Activated CD4-positive, alpha-beta memory T cell treated with anti-CD3 and anti-CD28 coated beads, Interleukin-2, amount 10 ng/mL, durations not matched to agents 7 days and 5 days (primary cell): Measurements from ENCODE around the gene RNF44. TPM values are rescaled to one million over a fixed set of nuclear protein-coding genes. Genes with fewer than 3 reads are reported as not detected.
"Not testable (repeated sequence)": the region's sequence is repeated elsewhere in the genome, so short reads cannot be mapped to it uniquely, and the experiment has no call there.

Experiments
- CTCF ChIA-PET: fragments of 350-600 bp; sonication (Branson Sonifier 250); formaldehyde crosslinking; loops from one replicate; lab custom pipeline; 2021; ENCODE audit warnings: antibody characterized with exemption, inconsistent platforms; lab: Charles Lee
- POLR2A ChIA-PET: fragments of 350-600 bp; sonication (Branson Sonifier 250); formaldehyde crosslinking; loops from one replicate; lab custom pipeline; 2021; ENCODE audit warnings: antibody characterized with exemption; lab: Charles Lee
- DNase-seq: peaks from one replicate; pipeline ENCODE4 v3.0.0-alpha.2; 2020
- H3K27ac Mint-ChIP-seq: one replicate; pipeline ENCODE4 v1.8.0; 2021; ENCODE audit warnings: mild to moderate bottlenecking, mixed read lengths
- H3K27me3 Mint-ChIP-seq: one replicate; pipeline ENCODE4 v1.8.0; 2021; ENCODE audit warnings: mixed read lengths
- H3K36me3 Mint-ChIP-seq: one replicate; pipeline ENCODE4 v1.8.0; 2021; ENCODE audit warnings: low read depth, mixed read lengths
- H3K4me1 Mint-ChIP-seq: one replicate; pipeline ENCODE4 v1.8.0; 2021; ENCODE audit warnings: mixed read lengths
- H3K4me3 Mint-ChIP-seq: one replicate; pipeline ENCODE4 v1.8.0; 2021; ENCODE audit warnings: mild to moderate bottlenecking, mixed read lengths
- H3K9me3 Mint-ChIP-seq: one replicate; pipeline ENCODE4 v1.8.0; 2021; ENCODE audit warnings: mixed read lengths
- total RNA-seq, 2 experiments: library from RNA; stranded (reverse); gene quantifications; one replicate each; pipeline ENCODE4 v1.2.3, GENCODE V29; 2021

Gene RNF44
- total RNA-seq, 2 experiments from 2014 or later, result 142 to 143 TPM

- Mint-ChIP-seq H3K27me3 (no peaks in the 10 kb centered on the region), H3K4me3 (no peak overlapping the region), H3K36me3 (peaks cover 71% of the 10 kb centered on the region), H3K4me1 (no peaks in the 10 kb centered on the region), H3K27ac (no peak overlapping the region), H3K9me3 (no peaks in the 10 kb centered on the region)
- no peak for DNase-seq
- ChIA-PET CTCF (interaction anchor here (1.0 kb wide), 1 partner anchor 70 kb away, joined by 4 read pairs; no protein-coding TSS in a partner anchor), POLR2A (no interaction called here)
Observed at GRCh38 chr5:176503496-176503895, 33.7 kb downstream of the RNF44 start.

DNA sequence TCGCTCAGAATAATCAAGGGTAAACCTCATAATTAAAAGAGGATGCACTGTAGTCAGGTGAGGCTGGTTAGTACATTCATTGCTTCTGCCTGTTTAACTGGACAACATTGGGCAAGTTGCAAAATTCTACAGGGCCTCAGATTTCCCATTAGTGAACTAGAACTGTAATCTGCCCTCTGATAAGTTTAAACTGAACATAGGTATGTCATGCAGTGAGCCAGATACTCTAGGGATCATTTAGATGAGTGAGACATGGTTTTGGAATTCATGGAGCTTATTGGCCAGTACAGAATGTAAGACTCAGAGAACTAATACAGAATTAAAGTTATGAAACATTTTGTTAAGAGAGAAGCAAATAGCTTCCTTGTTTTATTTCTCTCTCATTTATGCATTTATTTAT is 35.9 kb downstream of the RNF44 start:
- H3K36me3 Mint-ChIP-seq, result peaks cover 65% of the 10 kb centered on the region
- peaks cover 7% of the 10 kb centered on the region for H3K4me1 Mint-ChIP-seq
- H3K4me3 Mint-ChIP-seq, result no peak overlapping the region

DNA sequence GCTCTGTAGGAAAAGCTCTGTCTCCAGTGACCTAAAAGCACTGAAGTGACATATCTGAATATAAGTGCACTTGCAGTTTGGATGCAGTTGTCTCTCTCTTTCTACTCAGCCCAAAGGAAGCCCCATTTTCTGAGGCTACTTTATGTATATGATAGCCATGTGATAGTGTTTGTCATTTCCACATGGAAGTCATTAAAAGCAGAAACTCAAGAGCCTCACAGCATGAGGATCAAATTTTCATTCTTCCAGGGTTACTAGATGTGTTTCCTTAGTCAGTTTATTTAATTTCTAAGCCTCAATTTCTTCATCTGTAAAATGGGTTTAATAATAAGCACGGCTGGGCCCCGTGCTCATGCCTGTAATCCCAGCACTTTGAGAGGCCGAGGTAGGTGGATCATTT is 36.7 kb downstream of the RNF44 start:
- ChIA-PET POLR2A (interaction anchor here (0.7 kb wide), 1 partner anchor 68 kb away, joined by 3 read pairs; no protein-coding TSS in a partner anchor), CTCF (interaction anchor here (1.0 to 1.6 kb wide), 2 partner anchors 52 to 53 kb away, joined by 5 to 6 read pairs; partner anchors contain the start of gene FAF2)
- Mint-ChIP-seq H3K4me3 (no peak overlapping the region), H3K27ac (no peak overlapping the region), H3K27me3 (no peaks in the 10 kb centered on the region), H3K36me3 (peaks cover 67% of the 10 kb centered on the region), H3K4me1 (peaks cover 7% of the 10 kb centered on the region), H3K9me3 (no peaks in the 10 kb centered on the region)
- DNase-seq, result no peak

More for the DNA sequence above, 35.9 kb downstream of the RNF44 start:
- Mint-ChIP-seq H3K27ac (no peak overlapping the region), H3K27me3 (no peaks in the 10 kb centered on the region), H3K9me3 (no peaks in the 10 kb centered on the region)
- ChIA-PET POLR2A (no interaction called here), CTCF (interaction anchor here (1.6 kb wide), 2 partner anchors 54 to 72 kb away, joined by 3 to 6 read pairs; partner anchors contain the start of gene FAF2)
- DNase-seq, result no peak

DNA sequence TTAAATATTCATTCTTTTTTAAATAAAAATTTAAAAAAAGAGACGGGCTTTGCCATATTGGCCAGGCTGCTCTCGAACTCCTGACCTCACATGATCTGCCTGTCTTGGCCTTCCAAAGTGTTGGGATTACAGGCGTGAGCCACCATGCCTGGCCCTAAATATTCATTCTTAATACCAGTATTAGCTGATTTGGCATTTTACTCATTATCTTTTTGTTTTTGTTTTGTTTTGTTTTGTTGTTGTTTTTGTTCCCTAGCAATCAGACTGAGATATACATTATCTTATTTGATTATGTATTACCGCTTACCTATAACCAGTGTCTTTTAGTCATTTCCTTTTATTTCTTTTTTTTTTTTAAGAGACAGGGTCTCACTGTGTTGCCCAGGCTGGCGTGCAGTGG is 37.9 kb downstream of the RNF44 start:
- H3K36me3 Mint-ChIP-seq, result peaks cover 62% of the 10 kb centered on the region
- ChIA-PET CTCF (no interaction called here), POLR2A (no interaction called here)
- no peak overlapping the region for H3K27ac Mint-ChIP-seq
- no peaks in the 10 kb centered on the region for H3K9me3 Mint-ChIP-seq
- H3K4me3 Mint-ChIP-seq, result no peak overlapping the region
- no peak for DNase-seq
- H3K27me3 Mint-ChIP-seq, result no peaks in the 10 kb centered on the region
- H3K4me1 Mint-ChIP-seq, result peaks cover 7% of the 10 kb centered on the region

DNA sequence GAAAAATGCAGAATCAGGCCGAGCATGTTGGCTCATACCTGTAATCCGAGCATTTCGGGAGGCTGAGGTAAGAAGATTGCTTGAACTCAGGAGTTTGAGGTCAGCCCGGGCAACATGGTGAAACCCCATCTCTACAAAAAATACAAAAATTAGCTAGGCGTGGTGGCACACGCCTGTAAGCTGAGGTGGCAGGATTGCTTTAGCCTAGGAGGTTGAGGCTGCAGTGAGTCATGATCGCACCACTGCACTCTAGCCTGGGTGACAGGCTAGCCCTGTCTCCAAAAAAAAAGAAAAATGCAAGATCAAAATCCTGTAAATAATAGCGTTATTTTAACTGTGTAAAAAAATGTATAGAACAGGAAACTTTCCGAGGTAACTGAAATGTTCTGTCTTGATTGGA is 39.4 kb downstream of the RNF44 start:
- Mint-ChIP-seq H3K4me3 (no peak overlapping the region), H3K27me3 (no peaks in the 10 kb centered on the region)
- CTCF ChIA-PET, result no interaction called here

DNA sequence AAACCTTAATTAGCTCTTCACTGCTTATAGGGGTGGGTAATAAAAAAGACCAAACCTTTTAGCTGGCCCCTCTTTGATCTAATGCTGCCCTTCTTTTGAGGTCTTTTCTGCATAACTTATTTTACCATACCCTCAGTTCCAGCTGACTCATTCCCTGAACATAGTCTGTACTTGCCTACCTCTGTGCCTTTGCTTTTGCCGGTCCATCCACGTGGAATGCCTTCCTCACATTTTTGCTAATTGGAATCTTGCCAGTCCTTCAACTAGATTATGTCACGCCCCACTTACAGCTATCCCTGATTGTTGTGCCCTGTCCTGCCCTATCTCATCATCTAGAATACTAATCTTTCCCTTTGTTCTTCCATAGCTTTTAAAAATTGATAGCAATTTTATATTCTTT is 44.8 kb downstream of the RNF44 start:
- H3K27ac Mint-ChIP-seq, result no peak overlapping the region
- H3K9me3 Mint-ChIP-seq, result no peaks in the 10 kb centered on the region
- peaks cover 21% of the 10 kb centered on the region for H3K4me1 Mint-ChIP-seq
- POLR2A ChIA-PET, result no interaction called here
- no peak for DNase-seq
- H3K4me3 Mint-ChIP-seq, result no peak overlapping the region
- CTCF ChIA-PET, result no interaction called here
- H3K36me3 Mint-ChIP-seq, result peaks cover 72% of the 10 kb centered on the region
- no peaks in the 10 kb centered on the region for H3K27me3 Mint-ChIP-seq

More for the DNA sequence above, 39.4 kb downstream of the RNF44 start:
- Mint-ChIP-seq H3K27ac (no peak overlapping the region), H3K9me3 (no peaks in the 10 kb centered on the region), H3K4me1 (peaks cover 7% of the 10 kb centered on the region), H3K36me3 (peaks cover 68% of the 10 kb centered on the region)
- POLR2A ChIA-PET, result interaction anchor here (1.1 kb wide), 1 partner anchor 39 kb away, joined by 3 read pairs; the partner anchor contains the start of gene RNF44
- no peak for DNase-seq

GRCh38 chr5:176491901-176492300 is 45.3 kb downstream of the RNF44 start:
- CTCF ChIA-PET, result no interaction called here
- Mint-ChIP-seq H3K9me3 (no peaks in the 10 kb centered on the region), H3K27ac (no peak overlapping the region)

DNA sequence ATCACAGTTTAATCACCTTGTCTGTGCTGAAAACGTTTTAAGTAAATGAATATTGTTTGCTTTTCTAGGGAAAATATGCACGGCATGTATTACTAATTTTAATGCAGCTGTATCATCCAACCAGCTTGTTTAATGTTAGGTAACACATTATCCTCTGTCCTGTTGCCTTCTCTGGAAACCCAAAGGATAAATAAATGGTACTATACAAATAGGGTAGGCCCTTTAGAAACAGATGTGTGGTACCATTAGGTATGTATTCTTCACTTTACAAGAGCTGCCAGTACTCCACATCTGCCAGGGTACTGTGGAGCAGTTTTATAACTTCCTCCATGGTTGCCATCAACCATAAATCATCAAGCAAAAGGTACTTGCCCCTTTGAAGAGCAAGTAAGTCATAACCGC is 46.1 kb downstream of the RNF44 start:
- peaks cover 76% of the 10 kb centered on the region for H3K36me3 Mint-ChIP-seq
- no peaks in the 10 kb centered on the region for H3K9me3 Mint-ChIP-seq
- CTCF ChIA-PET, result no interaction called here
- POLR2A ChIA-PET, result interaction anchor here (1.0 to 1.5 kb wide), 2 partner anchors 10 to 43 kb away, joined by 3 read pairs; partner anchors contain the start of gene FAF2
- no peak overlapping the region for H3K27ac Mint-ChIP-seq
- no peaks in the 10 kb centered on the region for H3K27me3 Mint-ChIP-seq
- no peak for DNase-seq
- peaks cover 33% of the 10 kb centered on the region for H3K4me1 Mint-ChIP-seq
- H3K4me3 Mint-ChIP-seq, result no peak overlapping the region

More at GRCh38 chr5:176491901-176492300, 45.3 kb downstream of the RNF44 start:
- POLR2A ChIA-PET, result interaction anchor here (1.5 kb wide), 1 partner anchor 44 kb away, joined by 3 read pairs; the partner anchor contains the start of gene FAF2
- peaks cover 71% of the 10 kb centered on the region for H3K36me3 Mint-ChIP-seq
- H3K4me3 Mint-ChIP-seq, result no peak overlapping the region
- no peaks in the 10 kb centered on the region for H3K27me3 Mint-ChIP-seq
- peaks cover 25% of the 10 kb centered on the region for H3K4me1 Mint-ChIP-seq
- no peak for DNase-seq

DNA sequence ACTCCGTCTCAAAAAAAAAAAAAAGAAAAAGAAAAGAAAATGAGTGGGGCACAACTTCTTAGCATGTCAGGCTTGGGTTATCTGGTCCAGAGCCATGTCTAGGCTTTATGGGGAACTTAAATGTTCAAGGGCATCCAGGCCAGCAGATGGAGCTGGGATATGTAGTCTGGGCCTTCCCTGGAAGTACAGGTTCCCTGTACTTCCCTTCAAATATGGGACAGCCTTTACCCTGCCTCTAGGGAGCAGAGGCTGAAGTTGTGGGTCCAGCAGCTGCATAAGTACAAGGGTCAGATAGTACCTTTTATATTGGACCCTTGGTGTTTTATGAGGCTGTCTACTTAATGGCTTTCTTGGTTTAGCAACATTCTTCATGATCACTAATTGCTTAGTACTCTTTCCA is 46.9 kb downstream of the RNF44 start:
- Mint-ChIP-seq H3K36me3 (peaks cover 73% of the 10 kb centered on the region), H3K27ac (no peak overlapping the region), H3K9me3 (no peaks in the 10 kb centered on the region), H3K4me1 (peaks cover 34% of the 10 kb centered on the region), H3K4me3 (no peak overlapping the region), H3K27me3 (no peaks in the 10 kb centered on the region)
- ChIA-PET POLR2A (interaction anchor here (1.2 to 3.6 kb wide), 6 partner anchors 42 to 102 kb away, joined by 3 to 17 read pairs (median 8); partner anchors contain the start of genes FAF2, HIGD2A, NOP16 and RNF44), CTCF (interaction anchor here (1.6 to 1.9 kb wide), 2 partner anchors 43 to 44 kb away, joined by 6 to 8 read pairs; no protein-coding TSS in a partner anchor)
- DNase-seq, result no peak

GRCh38 chr5:176489077-176489476 is 48.1 kb downstream of the RNF44 start:
- Mint-ChIP-seq H3K27me3 (no peaks in the 10 kb centered on the region), H3K9me3 (no peaks in the 10 kb centered on the region), H3K4me1 (peaks cover 43% of the 10 kb centered on the region), H3K4me3 (no peak overlapping the region), H3K27ac (peak overlapping the region; percentile 86), H3K36me3 (peaks cover 72% of the 10 kb centered on the region)
- ChIA-PET CTCF (interaction anchor here (0.6 to 1.9 kb wide), 7 partner anchors 41 to 288 kb away, joined by 3 to 8 read pairs (median 4); no protein-coding TSS in a partner anchor), POLR2A (interaction anchor here (0.7 to 3.6 kb wide), 8 partner anchors 41 to 101 kb away, joined by 3 to 17 read pairs (median 4); partner anchors contain the start of genes FAF2, HIGD2A, NOP16 and RNF44)
- no peak for DNase-seq

GRCh38 chr5:176487160-176487559 is 50.0 kb downstream of the RNF44 start:
- DNase-seq, H3K4me3 Mint-ChIP-seq, H3K27me3 Mint-ChIP-seq, CTCF ChIA-PET, H3K9me3 Mint-ChIP-seq: not testable (repeated sequence)
- POLR2A ChIA-PET, result interaction anchor here (3.6 kb wide), 1 partner anchor 39 kb away, joined by 17 read pairs; the partner anchor contains the start of gene FAF2
- peaks cover 59% of the 10 kb centered on the region for H3K4me1 Mint-ChIP-seq
- peak overlapping the region; percentile 41 for H3K27ac Mint-ChIP-seq
- H3K36me3 Mint-ChIP-seq, result peaks cover 65% of the 10 kb centered on the region

GRCh38 chr5:176486189-176486757 is 50.9 kb downstream of the RNF44 start:
- no peaks in the 10 kb centered on the region for H3K9me3 Mint-ChIP-seq

DNA sequence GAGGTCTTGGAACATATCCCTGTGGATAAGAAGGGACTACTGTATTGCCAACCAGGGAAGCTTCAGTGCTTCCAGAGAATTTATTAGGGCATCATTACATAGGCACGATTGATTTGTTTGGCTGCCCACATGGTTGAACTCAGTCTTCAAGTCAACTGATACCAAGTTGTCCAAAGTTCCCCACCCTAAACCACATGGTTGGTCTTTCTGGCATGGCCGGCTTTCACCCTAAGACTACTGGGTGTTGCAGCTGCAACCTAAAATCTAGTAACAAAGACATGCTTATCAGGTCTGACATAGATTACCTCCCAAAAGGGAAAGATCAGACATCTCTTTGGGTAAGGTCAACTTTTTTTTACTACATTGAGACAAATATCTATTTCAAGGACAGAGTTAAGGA is 52.0 kb downstream of the RNF44 start:
- Mint-ChIP-seq H3K4me3 (no peak overlapping the region), H3K9me3 (no peaks in the 10 kb centered on the region), H3K27ac (peak overlapping the region; percentile 15), H3K4me1 (peaks cover 65% of the 10 kb centered on the region), H3K27me3 (no peaks in the 10 kb centered on the region), H3K36me3 (peaks cover 53% of the 10 kb centered on the region)
- no peak for DNase-seq
- POLR2A ChIA-PET, result interaction anchor here (1.1 kb wide), 1 partner anchor 52 kb away, joined by 3 read pairs; the partner anchor contains the start of gene RNF44
- CTCF ChIA-PET, result no interaction called here

More at GRCh38 chr5:176486189-176486757, 50.9 kb downstream of the RNF44 start:
- ChIA-PET POLR2A (no interaction called here), CTCF (no interaction called here)
- Mint-ChIP-seq H3K36me3 (peaks cover 63% of the 10 kb centered on the region), H3K27me3 (no peaks in the 10 kb centered on the region), H3K27ac (peak overlapping the region; percentile 11), H3K4me3 (no peak overlapping the region), H3K4me1 (peaks cover 67% of the 10 kb centered on the region)
- DNase-seq, result no peak
